SKM-1 treated with dmso at 0.1 percent for 144 hours (cell line): ENCODE measurements around the gene TBC1D10B.
A peak's percentile ranks its signal among the peaks of the same experiment; 100 is the strongest.
"Not testable (repeated sequence)": the region's sequence is repeated elsewhere in the genome, so short reads cannot be mapped to it uniquely, and the experiment has no call there.

Experiments
- DNase-seq: peaks from one replicate; lab custom pipeline; 2025; ENCODE audit not compliant: unreplicated experiment; lab: John Stamatoyannopoulos, UW

Gene TBC1D10B

DNA sequence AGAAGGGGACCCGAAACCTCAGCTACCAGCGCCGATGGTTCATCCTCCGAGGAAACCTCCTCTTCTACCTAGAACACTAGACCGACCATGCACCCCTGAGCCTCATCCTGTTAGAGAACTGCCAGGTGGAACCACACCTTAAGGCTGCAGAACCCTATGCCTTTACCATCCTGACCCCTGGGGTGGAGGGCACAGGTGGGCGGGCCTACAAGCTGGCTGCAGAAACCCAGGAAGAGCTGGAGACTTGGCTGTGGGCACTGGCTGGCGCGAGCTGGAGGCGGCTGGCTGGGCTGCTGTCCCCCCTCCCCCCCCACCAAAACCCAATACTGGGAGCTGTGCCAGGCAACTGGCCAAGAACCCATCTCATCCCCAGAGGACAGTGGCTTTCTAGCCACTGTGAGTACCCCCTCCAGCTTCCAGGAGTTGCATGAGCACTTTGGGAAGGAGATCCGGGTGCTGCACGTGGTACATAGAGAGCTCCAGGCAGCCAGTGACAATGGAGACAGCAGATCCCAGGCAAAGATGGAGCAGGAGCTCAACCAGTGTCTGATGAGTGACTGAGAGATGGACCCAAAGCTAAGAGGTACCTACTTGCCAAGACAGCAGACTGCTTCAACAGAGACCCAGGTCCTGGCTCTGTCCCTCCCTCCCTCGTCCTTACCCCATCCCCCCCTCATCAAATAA is 13.8 kb downstream of the TBC1D10B start:
- DNase-seq, result no peak

DNA sequence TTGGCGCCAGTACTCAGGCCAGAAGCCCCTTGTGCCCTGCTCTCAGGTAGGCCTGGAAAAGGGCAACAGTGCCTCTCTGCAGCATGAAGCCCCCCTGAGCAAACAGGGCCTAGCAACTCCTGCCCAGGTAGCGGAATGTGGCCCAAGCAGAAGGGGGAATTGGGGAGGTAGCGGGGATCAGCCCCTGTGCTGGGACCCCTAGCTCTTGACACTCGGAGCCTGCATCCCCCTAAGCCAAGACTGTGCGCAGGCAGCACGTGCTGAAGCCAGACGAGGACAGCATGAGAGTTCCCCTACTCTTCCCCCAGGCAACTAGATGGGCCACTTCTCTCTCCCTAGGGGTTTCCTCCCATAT is 14.4 kb downstream of the TBC1D10B start:
- no peak for DNase-seq

DNA sequence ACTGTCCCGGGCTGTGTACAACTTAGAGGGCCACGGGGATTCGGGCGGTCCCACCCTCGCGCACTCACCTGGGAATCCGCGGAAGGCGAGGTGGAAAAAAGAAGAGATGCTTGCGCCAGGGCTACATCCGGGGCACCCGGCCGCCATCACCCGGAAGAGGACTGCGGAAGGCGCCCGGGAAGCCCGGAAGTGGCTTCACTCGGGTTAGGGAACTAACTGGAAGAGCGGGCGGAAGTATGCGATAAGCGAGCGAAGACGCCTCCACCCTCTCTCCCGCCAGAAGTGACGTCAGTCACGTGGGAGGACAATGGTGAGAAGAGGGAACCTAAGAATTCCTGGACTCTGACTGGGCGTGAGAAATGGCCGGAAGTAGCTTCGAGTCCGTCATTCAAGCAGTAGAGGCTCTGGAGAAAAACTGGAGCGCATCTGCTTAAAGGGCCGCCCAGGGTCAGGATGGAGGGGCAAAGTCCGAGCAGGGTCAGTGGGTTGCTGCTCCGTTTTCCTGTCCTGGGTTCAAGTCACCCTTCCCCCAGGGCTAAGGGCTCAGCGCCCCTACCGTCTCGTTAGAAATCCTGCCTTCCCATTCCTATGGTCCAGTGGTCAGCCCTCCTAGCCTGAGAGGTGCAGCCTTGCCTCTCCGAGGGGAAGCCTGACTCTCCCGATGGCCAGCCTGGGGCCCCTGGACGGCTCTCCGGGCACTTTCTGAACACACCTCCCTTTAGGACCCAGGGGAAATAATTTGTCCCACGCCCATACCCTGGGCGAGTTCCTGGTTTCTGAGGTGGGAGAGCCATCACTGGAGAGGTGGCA is 14.9 kb downstream of the TBC1D10B start, which contains the start of gene CD2BP2:
CD2BP2 (minus strand) TSS at position 165 of the 810 bp plus-strand sequence. CDS start 627 bp downstream, outside the sequence.
- DNase-seq, result peak; percentile 98

DNA sequence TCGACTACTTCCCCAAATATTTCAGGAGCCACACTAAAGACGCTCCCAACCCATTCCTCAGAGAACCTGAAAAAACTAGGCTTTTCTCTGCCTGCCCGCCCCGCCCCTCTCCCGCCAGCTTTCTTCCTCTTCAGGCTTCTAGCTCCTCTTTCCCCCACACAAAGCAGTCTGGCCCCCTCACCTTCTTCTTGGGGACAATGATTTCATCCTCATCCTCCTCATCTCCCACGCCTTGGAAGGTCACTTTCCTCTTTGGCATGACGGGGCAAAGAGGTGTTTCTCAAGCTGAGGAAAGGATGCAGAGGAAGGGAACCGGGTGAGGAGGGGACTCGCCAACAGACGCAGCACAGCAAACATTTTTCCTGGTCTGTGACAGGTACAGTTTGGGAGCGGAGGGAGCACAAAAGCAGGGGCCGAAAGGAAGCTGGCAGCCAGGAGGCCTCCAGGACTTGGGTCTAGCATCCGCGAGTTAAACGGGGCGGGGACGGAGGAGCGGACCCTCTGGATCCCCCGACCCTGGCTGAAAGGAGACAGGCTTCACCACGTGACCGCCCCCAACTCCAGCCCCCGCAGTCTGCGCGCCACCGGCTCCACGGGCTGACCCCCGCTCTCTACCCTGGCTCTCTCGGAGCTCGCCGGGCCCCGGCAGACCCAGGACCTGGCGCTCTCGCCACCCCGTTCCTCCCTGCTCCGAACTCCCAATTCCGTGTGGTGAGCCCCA is 15.7 kb downstream of the TBC1D10B start:
- DNase-seq, result no peak

DNA sequence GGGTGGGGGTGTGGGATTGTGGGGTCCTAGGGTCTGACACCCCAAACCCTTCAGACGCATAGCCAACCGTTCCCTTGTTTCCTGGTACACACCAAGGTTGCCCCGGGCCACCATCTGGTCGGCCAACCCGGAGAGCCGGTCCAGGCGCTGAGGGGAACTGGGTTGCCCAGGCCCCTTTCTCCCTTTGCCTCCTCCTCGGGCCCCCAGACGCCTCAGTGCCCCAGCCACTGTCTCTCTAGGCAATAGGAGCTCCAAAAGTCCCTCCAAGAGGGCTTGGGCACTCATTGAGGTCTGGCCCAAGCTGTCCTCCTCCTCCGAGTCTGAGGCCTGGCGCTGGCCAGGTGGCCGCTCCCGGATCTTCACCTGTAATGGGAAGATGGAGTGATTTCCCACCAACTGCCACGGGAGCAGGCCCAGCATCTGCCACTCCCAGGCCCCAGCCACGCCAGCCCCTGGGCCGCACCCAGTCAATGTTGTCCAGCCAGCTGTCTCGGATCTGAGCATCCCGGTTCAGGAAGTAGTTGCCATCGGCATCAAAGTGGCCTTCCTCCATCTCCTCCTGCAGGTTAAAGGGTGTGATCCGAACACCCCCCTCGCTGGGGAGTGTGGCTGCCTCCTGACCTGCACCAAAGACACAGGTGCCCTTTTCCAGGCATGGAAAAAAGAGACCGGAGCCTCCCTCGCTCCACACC is 16.7 kb downstream of the TBC1D10B start:
- no peak for DNase-seq

DNA sequence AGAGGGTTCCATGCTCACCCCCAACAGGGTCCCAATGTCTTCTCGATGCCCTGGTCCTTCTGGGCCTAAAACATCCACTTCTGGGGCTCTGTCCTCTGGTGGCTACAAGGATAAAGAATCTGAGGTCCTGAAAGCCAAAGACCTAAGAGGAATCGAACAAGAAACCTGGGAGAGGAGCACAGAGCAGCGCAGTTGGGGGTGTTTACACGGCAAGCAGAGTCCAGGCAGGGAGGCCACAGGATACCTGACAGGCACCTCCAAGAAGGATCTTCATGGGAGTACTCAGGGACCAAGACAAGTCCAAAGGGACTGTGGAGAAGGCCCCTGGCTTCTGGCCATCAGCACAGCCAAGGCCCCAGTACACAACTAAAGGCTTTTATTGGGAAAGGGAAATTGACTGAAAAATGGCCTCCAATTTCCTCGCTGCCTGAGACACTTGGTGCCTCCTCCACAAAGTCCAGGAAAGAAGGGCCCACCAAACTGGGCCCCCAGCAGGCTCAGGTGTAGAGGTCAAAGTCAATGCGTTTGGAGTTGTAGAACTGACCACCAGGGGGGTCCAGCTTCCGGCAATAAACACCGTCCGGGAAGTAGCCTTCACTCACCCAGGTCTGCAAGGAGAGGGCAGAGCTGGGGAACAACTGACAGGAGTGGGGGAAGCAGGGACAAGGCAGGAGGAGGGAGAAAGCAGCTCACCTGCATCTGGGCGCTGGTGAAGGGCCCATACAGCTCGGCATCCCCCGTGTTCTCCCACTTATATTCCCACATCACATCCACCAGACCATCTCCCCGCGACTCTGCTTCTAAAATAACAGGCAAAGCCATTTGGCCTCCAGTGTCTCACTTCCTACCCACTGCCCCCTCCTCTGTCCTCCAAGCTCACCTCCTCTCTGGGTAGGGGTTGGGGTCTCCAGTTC is 17.5 kb downstream of the TBC1D10B start:
- no peak for DNase-seq

DNA sequence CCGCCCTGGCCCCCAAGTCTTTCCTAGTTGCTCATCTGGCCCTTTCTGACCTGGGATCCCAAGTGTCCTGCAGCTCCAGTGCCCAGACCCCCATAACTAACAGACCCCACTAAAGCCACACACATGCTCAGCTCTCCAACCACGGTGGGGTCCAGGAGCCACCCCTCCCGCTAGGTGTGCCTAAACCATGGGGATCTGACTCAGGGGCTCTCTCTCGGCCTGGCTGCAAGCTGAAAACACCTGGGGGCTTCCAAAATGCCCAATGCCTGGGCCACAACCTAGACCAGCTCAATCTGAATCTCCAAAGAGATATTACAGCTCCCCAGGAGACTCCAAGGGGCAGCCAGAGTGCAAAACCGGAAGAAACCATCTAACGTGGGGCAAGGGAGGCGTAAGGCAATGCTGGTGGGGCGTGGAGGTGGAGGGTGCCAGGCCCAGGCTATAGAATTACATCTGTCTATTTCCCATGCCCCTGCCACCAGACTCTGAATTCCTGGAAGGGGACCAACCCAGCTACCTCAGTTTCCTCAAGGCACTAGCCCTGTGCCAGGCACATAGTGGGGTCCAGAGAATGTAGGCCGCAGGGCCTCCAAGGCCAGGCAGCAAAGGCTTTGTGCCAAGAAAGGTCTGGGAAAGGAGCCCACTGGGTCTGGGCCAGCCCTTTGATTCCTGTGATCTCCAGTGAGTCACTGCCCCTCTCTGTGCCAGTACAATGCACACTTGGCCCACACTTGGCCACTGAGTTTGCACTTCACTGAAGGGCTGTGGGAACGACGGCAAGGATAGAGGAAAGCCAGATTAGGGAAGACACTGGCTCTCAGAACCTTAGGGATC is 18.5 kb downstream of the TBC1D10B start:
- no peak for DNase-seq

DNA sequence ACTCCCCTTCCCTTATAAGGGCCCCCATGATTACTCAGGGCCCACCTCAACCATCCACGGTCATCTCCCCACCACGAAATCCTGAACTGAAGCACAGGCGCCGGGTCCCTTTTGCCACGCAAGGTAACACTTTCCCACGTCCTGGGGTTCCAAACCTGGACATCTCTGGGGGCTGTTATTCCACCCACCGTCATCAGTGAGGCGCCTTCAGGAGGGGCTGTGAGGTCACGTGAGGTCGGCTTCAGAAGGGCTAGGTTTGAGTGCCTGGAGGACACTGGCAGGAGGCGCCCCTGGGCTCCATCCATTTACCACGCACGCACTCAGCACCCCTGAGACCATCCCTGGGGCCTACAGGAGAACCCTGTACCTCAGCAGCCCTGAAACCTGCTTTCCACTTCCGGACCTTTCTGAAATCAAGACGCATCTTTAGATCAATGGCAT is 19.3 kb downstream of the TBC1D10B start:
- DNase-seq, result no peak

DNA sequence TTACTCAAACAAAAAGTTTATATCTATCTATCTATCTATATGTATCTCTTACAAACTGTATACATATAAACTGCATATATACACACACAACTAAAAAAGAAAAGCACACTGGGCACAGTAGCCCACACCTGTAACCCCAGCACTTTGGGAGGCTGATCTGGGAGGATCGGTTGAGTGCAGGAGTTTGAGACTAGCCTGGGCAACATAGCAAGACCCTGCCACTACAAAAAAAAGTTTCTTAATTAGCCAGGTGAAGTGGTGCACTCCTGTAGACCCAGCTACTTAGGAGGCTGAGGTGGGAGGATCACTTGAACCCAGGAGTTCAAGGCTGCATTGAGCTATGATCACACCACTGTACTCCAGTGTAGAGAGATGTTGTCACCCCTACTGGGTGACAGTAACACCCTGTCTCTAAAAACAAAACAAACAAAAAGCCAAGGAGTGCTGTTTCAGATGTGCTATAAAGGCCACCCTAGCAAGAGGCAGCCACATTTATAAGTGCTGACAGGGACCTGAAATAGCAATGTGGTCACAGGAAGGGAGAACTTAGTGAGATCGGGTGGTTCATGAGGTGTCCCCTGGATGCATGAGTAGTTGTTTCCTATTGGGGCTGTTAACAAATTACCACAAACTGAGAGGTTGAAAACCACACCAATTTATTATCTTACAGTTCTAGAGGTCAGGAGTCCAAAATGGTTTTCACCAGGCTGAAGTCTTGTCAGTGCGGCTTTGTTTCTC is 20.0 kb downstream of the TBC1D10B start:
- no peak for DNase-seq

DNA sequence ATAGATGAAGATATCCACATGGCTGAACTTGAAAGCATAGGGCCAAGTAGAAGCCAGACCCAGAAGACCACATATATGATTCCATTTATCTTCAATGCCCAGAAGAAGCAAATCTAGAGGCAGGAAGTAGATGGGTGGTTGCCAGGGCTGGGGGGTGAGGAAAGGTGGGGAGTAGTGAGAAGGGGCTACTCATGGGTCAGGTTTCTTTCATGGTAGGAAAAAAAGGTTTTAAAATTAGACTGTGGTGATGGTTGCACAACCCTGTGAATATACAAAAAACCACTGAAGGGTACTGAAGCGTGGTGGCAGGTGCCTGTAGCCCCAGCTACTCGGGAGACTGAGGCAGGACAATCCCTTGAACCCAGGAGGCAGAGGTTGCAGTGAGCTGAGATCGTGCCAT is 20.6 kb downstream of the TBC1D10B start:
- no peak for DNase-seq

DNA sequence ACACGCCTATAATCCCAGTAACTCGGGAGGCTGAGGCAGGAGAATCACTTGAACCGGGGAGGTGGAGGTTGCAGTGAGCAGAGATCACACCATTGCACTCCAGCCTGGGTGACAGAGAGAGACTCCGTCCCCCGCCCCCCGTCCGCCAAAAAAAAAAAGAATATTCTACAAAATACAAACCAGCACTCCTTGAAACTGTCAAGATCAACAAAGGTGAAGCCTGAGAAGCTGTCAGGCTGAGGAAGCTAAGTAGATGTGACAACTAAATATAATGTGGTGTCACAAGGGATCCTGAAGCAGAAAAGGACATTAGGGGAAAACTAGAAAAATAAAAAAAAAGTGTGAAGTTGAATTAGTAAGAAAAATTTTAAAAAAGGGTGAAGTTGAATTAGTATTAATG is 21.4 kb downstream of the TBC1D10B start:
- DNase-seq, result no peak

DNA sequence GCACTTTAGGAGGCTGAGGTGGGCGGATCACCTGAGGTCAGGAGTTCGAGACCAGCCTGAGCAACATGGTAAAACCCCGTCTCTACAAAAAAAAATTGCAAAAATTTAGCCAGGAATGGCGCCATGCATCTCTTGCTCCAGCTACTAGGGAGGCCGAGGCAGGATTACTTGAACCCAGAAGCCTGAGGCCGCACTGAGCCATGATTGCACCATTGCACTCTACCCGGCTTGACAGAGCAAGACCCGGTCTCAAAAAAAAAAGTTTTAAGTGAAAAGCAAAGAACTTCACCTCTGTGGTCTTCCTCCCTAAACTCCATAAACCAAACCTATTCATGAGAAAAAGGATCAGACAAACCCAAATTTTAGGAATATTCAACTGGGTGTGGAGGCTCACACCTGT is 22.2 kb downstream of the TBC1D10B start:
- DNase-seq, result no peak

DNA sequence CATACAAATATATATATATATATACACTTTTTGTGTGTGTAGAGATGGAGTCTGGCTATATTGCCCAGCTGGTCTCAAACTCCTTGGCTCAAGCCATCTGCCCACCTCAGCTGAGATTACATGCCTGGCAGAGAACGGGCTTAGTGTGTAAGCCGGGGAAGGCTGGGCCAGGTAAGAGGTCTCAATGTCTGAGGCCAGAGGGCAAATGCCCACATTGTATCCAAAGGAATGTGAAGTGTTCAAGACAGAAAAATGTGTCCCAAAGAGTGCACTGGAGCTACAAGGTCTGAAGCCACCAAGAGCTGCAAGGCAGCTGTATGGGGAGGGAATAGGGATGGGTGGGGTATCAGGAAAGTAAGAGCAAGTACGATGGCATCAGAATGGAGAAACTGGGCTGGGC is 24.0 kb downstream of the TBC1D10B start:
- no peak for DNase-seq

DNA sequence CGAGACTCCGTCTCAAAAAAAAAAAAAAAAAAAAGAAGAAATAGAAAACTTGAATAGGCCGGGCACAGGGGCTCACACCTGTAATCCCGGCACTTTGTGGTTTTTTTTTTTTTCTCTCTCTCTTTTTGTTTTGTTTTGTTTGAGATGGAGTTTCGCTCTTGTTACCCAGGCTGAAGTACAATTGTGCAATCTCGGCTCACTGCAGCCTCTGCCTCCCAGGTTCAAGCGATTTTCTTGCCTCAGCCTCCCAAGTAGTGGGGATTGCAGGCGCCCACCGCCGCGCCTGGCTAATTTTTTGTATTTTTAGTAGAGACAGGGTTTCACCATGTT is 26.8 kb downstream of the TBC1D10B start:
- not testable (repeated sequence) for DNase-seq

DNA sequence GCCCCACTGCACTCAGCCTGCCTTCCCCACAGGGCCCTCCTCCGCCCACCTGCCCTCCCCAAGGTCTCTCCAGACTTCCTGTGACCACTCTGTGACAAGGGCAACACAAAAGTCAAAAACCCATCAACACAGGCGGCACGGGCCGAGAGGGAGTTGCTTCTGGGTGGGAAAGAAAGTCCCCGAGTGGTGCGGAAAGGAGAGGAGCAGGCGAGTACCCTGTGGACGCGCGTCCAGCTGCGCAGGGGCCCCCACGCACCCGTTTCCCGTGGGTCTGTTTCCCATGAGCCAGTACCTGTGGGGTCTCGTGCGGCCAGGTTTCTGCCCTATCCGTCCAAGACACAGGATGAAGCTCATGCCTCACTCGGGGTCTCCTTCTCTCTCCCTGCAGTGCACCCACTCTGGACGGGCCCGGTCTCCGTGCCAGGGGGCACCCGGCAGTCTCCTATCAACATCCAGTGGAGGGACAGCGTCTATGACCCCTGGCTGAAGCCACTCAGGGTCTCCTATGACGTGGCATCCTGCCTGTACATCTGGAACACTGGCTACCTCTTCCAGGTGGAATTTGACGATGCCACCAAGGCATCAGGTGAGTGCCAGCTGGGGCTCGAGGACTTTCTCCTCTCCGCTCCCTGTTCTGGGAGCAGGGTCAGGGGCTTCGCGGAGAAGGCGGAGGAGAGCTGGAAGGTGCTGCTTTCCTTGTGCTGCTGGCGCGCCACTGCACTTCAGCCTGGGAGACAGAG is 27.4 kb downstream of the TBC1D10B start:
- no peak for DNase-seq

DNA sequence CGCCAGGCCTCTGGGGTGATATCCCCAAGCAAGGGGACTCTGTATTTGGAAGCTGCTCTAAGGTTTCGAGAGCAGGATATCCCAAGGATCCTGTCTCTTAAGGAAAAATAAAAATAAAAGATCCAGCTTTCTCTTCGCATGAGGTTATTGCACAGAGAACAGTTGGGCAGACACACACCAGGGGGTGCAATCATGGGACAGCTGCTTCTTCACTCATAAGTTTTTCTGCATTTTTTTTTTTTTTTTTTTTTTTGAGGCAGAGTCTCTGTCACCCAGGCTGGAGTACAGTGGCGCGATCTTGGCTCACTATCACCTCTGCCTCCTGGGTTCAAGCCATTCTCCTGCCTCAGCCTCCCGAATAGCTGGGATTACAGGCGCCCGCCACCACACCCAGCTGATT is 28.3 kb downstream of the TBC1D10B start:
- DNase-seq, result not testable (repeated sequence)

DNA sequence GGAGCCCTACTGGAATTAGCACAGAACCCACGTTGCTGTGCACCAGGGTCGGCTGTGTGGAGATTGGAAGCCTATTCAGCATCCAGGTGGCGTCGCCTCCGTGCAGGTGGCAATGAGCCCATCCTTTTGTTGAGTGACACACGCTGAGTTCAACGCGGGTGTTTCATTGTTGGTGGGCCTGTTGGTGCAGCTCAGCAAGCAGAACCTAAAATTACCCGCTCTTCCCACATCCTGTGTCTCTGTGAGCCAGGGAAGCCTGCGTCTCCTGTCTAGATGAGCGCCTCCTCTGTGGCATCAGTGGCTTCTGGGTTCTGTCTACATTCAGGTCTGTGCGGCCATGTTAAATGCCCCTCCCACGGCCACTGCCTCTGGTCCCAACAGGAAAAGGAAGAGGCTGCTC is 29.7 kb downstream of the TBC1D10B start:
- no peak for DNase-seq

DNA sequence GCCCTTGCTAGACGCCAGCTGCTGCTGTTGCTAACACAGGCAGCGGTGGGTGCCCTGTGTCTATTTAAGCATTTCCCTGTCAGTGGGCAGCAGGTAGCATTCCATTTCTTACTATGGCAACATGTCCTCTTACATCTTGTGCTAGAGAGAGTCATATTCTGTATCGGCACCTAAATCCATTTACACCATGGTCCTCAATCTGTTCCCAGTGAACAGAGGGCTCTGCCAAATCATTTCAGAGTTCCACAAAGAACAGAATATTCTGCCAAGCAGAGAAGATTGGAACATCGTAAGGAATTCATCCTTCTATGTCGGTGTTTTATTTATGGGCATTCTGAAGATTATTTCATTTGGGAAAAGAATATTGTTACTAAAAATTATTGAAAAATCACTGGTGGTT is 31.6 kb downstream of the TBC1D10B start:
- not testable (repeated sequence) for DNase-seq
